Hypothalamus (tissue), 51 donors: Measurements from ENCODE around the gene FAM107B.
"Not testable (repeated sequence)": the region's sequence is repeated elsewhere in the genome, so short reads cannot be mapped to it uniquely, and the experiment has no call there.

Experiments
- DNase-seq, 51 donors: peaks; one replicate each; lab custom pipeline; 2025; lab: John Stamatoyannopoulos, UW

The FAM107B gene

DNA sequence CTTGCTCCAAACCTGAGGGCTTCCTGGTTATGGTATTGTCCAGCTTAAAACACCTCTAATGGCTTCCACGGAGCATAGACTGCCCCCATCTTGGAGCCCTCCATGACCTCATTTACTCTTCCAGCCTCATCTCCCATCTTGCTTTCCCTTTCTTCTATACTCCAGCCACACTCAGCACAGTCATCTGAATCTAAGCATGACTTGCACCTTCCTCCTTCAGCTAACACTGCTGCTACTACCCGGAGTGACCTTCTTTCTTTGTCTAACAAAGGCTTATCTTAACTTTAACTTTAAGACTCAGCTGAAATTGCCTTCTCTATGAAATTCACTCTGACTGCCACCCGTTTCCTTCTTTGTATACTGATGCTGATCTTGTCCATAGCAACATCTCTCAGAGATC lies 135.1 kb downstream of the FAM107B start:
- no peak for DNase-seq

DNA sequence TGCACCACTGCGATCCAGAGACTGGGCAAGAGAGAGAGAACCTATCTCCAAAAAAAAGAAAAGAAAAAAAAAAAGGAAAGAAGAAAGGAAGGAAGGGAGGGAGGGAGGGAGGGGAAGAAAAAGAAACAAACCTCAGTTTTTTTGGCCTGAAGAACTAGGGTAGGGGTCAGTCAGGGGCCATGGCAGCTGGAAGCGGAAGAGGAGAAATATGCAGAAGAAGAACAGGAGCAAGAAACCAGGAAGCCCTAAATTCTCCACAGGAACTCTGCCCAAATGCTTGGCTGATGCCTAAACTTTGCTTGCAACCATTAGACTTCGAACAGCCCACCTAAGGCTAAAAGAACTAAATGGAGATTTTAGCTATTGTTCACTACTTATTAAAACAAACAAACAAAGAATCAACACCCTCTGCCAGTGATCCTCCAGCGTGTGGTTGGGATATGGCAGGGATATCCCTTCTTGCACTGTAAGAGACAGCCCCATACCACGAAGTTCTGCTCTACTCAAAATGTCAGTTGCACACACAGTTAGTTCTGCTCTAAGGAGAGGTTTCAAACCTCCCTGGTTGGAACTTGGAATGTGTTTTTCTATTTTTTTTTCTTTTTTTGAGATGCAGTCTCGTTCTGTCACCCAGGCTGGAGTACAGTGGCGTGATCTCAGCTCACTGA lies 139.5 kb downstream of the FAM107B start:
- DNase-seq = no peak

DNA sequence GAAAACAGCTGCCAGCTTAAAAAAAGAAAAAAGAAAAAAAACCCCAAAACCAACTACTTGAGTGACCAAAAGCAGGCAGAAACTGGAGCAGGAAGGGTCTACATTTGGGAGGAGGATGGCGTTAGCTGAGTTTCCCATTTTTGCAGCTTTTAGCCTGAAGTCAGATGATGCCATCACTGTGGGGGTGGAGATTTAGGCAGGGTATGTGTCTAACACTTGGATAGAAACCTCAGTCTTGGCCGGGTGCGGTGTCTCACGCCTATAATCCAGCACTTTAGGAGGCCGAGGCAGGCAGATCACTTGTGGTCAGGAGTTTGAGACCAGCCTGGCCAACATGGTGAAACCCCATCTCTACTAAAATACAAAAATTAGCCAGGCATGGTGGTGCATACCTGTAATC lies 140.1 kb downstream of the FAM107B start:
- not testable (repeated sequence) for DNase-seq

DNA sequence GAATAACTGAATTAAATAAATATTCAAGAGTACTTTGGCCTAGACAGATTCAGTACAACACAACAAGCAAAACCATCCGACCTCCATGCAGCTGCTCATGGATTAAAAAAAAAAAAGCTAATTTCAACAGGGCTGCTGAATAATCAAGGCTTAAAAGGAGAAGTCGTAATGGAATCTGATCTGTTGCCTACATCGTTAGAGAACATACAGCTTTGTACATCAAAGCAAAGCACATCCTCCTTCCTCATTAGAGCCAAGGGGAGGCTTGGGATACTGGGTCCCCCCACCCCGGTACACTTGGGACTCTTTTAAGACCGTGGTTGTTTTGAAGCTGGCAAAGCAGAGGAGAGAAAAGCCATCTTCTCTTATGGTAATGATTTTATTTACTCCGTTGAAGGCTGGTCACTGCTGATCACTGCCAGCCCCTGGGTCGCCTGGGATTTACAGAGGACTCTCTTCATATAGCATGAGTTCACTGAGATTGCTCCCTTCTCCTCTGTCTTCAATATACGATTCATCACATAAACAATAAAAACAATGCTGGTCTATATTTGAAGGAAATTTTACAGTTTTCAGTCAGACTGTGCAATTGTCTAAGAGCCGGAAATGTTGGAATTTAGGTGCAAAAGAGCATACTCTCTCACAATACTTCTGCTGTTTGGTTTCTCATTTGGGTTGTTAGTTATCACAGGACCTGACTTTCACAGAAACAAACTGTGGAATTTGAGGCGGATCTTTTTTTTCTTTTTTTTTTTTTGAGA lies 148.8 kb downstream of the FAM107B start:
- DNase-seq = peak in 1 of 51 donors; percentile 49

DNA sequence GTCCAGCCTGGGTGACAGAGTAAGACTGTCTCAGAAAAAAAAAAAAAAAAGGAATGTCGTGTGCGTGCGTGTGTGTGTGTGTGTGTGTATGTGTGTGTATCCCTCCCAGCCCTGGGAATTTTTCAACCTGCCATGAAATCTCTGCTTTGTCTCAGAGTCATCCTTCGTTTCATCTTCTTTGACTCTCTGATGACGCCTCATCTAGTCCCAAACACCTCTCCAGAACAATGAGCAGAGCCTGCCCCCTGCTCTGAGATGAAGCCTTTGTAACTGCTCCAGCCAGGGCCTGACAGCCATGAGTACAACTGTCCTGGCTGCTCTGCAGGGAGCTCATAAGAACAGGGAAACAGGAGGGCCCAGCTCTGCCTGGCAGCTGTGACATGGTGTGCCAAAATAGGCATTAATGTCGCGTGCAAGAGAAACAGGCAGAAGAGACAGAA lies 149.5 kb downstream of the FAM107B start:
- DNase-seq = peak in 20 of 51 donors; percentile 6 to 54 (median 21)

DNA sequence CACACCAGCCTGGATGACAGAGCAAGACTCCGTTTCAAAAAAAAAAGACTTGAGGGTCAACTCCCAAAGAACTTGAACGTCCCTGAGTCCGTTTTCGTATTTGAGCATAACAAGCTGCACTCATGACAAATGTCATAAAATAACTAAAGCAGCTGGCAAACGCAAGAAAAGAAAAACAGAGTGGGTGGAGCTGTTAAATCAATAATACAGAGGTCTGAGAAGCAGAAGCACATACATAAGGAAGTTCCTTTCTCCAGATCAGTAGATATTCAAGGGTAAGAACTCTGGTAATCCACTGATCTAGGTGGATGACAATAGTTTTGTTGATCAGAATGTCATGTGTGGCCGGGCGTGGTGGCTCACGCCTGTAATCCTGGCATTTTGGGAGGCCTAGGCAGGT lies 150.1 kb downstream of the FAM107B start:
- no peak for DNase-seq

DNA sequence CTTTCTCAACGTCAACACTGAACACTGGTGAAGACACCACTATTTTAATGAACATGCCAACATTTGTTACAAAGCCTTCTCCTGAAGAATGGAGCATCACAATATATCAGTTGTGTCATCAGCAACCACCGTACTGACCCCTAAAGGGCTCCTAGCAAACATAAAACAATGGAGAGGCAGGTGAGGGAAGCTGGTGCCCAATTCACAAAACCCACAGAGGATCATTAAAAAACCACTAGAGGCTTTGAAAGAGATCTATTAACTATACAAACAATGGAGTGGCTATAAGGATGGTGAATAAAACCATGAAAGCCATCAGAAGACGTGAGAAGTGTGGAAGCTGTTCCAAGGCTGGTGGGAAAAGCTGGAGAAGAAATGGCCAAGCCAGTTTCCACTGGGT lies 150.8 kb downstream of the FAM107B start:
- no peak for DNase-seq

DNA sequence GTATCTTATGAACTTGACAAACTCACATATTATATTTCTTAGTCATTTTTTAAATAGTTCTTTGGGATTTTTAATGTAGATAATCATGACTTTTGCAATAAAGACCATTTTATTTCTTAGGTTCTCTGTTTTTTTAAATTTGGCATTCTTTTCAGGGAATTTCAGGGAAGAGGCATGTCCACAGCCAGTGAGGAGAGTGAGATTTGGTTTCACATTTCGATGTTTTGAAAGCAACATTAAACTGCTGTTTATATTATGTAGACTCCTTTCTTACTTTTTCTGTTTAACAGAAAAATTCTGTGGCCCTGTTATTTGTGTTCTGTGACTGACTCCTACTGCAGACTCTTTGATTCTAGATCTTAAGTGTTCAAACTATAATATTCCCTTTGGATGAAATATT lies 153.7 kb downstream of the FAM107B start:
- DNase-seq = no peak

DNA sequence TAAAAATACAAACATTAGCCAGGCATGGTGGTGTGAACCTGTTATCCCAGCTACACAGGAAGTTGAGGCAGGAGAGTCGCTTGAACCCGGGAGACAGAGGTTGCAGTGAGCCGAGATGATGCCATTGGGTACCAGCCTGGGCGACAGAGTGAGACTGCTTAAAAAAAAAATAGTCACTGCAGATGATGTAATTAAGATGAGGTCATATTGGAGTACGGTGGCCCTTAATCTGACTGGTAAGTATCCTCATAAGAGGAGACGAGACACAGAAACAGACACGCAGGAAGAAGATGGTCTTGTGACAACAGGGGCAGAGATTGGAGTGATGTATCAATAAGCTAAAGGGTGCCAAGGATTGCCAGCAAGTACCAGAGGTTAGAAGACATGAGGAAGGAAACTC lies 156.0 kb downstream of the FAM107B start:
- no peak for DNase-seq

DNA sequence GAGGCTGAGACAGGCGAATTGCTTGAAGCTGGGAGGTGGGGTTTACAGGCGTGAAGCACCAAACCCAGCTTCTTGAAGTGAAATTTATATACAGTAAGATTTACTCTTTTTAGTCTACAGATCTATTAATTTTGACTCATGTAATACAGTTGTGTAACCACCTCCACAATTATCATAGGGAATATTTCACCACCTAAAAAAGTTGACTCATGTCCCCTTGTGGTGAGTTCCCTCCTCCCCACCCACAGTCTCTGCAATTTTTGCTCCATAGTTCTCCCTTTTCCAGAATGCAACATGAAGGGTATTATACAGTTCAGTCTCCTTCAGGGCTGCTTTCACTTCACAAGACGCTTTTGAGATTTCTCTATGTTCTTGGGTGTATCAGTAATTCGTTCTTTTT lies 156.8 kb downstream of the FAM107B start:
- no peak for DNase-seq

DNA sequence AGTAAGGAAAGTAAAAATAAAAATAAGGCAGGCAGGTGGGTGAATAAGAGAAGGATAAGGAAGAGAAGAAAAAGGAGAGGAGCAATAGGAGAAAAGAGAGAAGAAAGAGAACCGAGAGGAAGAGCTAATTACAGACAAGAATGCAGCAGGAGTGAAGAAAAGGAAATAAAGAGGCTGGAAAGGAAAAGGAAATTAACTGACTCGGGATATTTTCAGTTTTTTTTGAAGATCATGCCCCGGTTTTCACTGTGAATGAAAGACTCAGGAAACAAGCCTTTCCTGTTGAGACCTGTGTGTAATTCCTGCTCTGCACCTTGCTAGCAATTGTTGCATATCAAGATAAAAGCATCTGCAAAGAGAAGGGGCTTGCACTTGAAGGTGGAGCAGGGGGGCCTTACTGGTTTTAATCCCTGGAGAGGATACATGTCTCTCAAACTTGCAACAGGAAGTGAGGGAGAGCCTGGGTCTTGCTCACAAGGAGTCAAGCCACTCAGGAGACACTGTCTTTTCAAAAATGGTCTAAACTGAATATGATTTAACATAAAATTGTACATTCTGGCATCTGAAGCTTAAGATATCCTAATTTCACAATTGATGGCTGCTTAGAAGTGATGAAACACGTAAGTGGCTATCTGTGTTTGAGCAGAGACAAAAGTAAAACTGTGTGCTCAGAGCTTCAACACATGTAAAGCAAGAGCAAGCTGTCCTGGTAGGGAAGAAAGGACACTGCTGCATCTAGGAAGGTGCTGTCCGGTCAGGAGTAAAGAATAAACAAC lies 157.6 kb downstream of the FAM107B start:
- DNase-seq = no peak

DNA sequence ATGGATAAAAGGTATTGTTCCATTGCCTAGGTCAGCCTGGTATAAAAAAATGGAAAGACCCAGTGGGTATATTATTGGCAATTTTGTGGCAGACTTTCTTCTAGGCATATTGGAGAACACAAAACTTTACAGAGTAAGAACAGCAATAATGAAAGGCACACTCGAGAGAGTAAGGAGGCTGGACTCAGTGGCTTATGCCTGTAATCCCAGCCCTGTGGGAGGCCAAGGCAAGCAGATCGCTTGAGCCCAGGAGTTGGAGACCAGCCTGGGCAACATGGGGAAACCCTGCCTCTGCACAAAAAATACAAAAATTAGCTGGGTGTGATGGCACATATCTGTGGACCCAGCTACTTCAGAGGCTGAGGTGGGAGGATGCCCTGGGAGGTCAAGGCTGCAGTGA lies 158.2 kb downstream of the FAM107B start:
- DNase-seq = no peak

DNA sequence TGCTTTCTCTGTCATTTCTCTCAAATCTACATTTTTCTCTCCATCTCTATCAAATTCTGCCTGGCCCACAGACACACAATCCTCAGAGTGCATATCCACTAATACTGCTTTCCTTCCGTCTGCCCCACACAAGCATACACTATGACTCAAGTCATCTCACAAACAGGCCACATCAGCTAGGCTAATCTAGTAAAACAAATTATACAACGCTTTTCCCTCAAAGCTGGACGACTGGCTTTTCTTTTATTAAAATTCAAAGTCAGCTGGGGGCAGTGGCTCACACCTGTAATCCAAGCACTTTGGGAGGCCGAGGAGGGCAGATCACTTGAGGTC lies 161.1 kb downstream of the FAM107B start:
- DNase-seq = no peak

DNA sequence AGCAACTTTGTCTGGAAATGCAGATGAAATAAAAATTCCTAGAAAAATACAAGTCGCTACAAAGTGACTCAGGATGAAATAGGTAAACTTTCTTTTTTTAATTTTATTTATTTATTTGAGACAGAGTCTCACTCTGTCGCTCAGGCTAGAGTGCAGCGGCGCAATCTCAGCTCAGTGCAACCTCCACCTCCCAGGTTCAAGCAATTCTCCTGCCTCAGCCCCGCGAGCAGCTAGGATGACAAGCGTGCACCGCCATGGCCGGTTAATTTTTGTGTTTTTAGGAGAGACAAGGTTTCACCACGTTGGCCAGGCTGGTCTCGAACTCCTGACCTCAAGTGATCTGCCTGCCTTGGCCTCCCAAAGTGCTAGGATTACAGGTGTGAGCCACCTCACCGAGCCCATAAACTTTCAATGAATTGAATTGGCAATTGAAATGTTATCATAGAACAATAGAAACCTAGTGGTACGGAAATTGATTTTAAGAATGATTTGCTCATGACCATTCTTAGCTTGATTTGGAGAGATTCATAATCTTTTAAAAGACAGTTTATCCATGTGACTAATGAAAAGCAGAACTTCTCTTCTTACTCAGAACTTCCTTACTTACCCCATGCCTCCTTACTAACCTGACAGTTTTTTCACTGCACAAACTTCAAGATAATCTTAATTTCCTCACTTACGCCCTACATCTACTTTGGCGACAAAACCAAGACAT lies 161.7 kb downstream of the FAM107B start:
- DNase-seq = no peak

DNA sequence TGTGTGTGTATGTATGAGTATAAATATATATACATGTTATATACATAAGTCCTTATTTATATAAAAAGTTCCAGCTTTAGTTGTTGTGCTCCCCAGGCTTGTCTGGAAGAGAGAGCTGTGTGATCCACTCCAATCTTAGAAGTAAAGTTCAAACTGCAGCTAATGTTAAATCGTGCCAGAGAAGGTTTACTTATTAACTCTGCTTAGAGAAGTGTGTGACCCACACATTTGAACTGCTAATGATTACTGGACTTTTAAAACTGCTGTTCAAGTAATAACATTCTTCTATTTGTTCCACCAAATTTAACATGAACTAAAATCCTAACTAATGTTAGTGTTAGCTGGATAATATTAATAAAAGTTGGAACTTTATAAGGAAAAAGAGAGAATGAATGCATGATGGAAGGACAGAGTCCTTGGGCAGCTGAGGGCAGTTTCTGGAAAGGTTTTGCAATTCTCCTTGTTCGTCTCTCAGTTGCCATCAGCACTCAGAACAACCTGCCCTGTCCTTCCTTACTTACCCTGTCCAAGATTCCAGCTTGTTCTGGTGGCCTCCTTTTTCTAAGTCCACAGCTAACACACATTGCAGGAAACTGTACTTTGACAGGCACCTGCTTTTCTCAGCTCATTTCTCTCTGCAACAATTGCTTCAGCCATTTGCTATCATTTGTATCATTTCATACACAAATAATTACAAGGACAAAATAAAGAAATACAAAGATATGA lies 162.6 kb downstream of the FAM107B start:
- DNase-seq = no peak

DNA sequence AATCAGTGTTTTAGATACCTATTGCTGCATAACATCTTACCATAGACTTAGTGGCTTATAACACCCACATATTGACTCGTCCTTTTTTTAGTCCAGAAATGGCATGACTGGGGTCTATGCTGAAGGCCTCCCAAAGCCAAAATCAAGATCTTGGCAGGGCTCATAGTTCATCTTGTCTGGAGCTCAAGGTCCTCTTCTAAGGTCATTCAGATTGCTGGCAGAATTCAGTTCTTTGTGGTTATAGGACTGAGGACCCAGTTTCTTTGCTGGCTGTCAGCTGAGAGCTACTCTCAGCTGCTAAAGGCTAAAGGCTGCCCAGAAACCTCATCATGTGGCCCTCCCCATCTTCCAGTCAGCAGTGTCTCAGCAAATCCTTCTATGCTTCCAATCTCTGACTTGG lies 165.5 kb downstream of the FAM107B start:
- no peak for DNase-seq

DNA sequence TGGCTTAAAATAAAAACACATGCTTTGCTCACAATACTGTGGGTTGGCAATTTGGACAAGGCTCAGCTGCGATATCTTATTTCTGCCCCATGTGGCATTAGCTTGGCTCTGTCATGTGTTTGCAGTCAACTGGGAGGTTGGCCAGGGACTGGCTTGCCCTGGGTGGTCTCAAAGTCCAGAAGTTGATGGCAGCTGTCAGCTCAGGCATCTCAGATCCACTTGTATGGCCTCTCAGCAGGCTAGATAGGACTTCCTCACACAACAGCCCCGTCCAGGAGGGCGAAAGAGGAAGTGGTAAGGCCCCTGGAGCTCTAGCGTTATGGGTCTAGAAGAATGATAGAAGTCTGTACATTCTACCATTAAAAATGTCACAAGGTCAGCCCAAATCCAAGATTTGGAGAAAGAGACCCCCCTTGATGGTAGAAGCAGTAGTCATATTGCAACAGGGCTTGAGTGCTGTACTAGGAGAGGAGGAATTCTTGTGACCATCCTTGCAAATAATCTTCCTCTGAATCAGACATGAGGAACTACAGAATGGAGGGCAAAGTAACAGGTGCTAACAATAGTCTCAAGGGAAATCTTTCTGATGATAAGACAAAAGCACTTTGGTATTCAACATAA lies 166.2 kb downstream of the FAM107B start:
- DNase-seq = peak in 3 of 51 donors; percentile 13 to 14 (median 14)

DNA sequence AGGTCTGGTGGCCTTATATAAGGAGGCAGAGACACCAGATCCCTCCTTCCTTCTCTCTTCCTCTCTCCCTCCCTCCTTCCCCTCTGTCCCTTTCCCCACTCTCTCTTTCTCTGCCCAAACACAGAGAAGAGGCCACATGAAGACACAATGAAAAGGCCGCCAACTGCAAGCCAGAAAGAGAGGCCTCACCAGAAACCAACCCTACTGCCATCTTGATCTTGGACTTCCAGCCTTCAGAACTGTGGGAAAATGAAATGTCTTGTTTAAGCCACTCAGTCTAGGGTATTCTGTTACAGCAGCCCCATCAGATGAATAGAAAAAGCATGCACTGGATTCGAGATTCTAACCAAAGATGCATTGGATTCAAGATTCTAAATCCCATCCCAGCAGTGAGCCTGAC lies 168.1 kb downstream of the FAM107B start:
- no peak for DNase-seq

DNA sequence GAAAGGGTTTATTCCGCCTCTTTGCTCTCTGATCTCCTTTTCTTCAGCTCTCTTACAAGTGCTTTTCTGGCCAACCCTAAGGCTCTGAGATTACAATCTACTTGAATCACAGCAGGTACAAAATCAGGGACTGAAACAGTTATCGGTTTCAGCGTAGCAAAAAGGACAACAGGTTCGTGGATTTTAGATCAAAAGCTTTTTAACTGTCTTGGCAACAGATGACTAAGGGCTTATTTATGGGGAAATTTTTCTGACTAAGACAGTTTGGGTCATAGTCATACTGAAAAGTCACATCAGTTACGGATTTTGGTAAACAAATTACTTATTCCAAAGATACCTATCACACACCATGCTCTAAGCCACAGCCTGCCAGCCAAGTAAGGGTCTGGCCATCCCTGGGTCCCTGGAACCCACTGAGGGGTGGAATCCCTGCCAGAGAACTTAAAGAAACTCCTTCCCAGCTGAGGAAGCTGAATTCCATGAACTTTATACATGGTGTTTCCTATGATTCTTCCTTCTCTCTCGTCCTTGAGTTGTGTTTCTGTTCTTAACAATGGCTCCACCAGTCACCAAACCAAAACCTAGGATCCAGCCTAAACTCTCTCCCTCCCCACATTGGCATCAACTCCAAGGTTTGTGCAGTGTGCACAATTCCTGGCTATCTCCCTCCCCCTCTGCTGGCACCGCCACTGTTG lies 169.3 kb downstream of the FAM107B start:
- DNase-seq = peak in 1 of 51 donors; percentile 13
